Lung microvascular endothelial cell (primary cell): Measurements from ENCODE around the gene C1orf167. TPM values are rescaled to one million over a fixed set of nuclear protein-coding genes. Genes with fewer than 3 reads are reported as not detected.

Source experiments
- DNase-seq, 2 donors: peaks; one replicate each; pipeline versions ENCODE4 v3.0.0 to v3.0.0-alpha.2; 2010; ENCODE audit warnings: low read depth in 2 of 2
- total RNA-seq: library from RNA; depleted of rRNA; stranded (reverse); fragments of >200 nt; gene quantifications from 2 replicates; pipeline ENCODE4 v1.2.1, GENCODE V29; 2014

C1orf167 gene
- total RNA-seq, 1 donor from 2014 or later: 0.40 TPM

GRCh38 chr1:11764519-11764918 is 2.5 kb downstream of the C1orf167 start:
- no peak for DNase-seq

GRCh38 chr1:11765661-11766428 is 3.9 kb downstream of the C1orf167 start:
- DNase-seq: no peak

GRCh38 chr1:11766429-11766776 is 4.4 kb downstream of the C1orf167 start:
- no peak for DNase-seq

GRCh38 chr1:11767922-11768704 is 6.1 kb downstream of the C1orf167 start:
- no peak for DNase-seq

- DNase-seq: no peak
Observed at GRCh38 chr1:11768821-11769220, 6.8 kb downstream of the C1orf167 start.

GRCh38 chr1:11769274-11769673 is 7.3 kb downstream of the C1orf167 start:
- no peak for DNase-seq

GRCh38 chr1:11770011-11770410 is 8.0 kb downstream of the C1orf167 start:
- DNase-seq: no peak

- DNase-seq: no peak
Observed at GRCh38 chr1:11771481-11772043, 9.6 kb downstream of the C1orf167 start.

- DNase-seq: no peak
Observed at GRCh38 chr1:11772458-11772857, 10.5 kb downstream of the C1orf167 start.

- no peak for DNase-seq
Observed at GRCh38 chr1:11774753-11775152, 12.8 kb downstream of the C1orf167 start.

GRCh38 chr1:11777658-11778322 is 15.8 kb downstream of the C1orf167 start:
- DNase-seq: no peak

GRCh38 chr1:11778336-11778735 is 16.3 kb downstream of the C1orf167 start:
- no peak for DNase-seq

- DNase-seq: no peak
Observed at GRCh38 chr1:11778844-11779623, 17.0 kb downstream of the C1orf167 start.

GRCh38 chr1:11779715-11780379 is 17.9 kb downstream of the C1orf167 start:
- DNase-seq: no peak

GRCh38 chr1:11780380-11781147 is 18.6 kb downstream of the C1orf167 start:
- no peak for DNase-seq

- DNase-seq: peak in 1 of 2 donors; percentile 35
Observed at GRCh38 chr1:11781297-11781696, 19.3 kb downstream of the C1orf167 start.

- no peak for DNase-seq
Observed at GRCh38 chr1:11782127-11782708, 20.2 kb downstream of the C1orf167 start.

- no peak for DNase-seq
Observed at GRCh38 chr1:11783556-11783955, 21.6 kb downstream of the C1orf167 start.

GRCh38 chr1:11784256-11784992 is 22.4 kb downstream of the C1orf167 start:
- no peak for DNase-seq
